AG04450 (cell line): ENCODE data around the gene CHTF18. TPM values are rescaled to one million over a fixed set of nuclear protein-coding genes. Genes with fewer than 3 reads are reported as not detected.
A peak's percentile ranks its signal among the peaks of the same experiment; 100 is the strongest.

Source experiments
- CTCF ChIA-PET: fragments of 300-600, 350-600 bp; formaldehyde crosslinking; extraction: SDS; loops from one replicate; lab custom pipeline; 2022; ENCODE audit warnings: antibody characterized with exemption, inconsistent platforms; lab: Charles Lee
- POLR2A ChIA-PET: fragments of 350-600 bp; formaldehyde crosslinking; extraction: SDS; loops from one replicate; lab custom pipeline; 2021; ENCODE audit warnings: antibody characterized with exemption, inconsistent platforms; lab: Yijun Ruan, JAX
- DNase-seq: peaks from one replicate; pipeline ENCODE4 v3.0.0-alpha.2; 2011; ENCODE audit warnings: low read depth, low spot score
- H3K27ac ChIP-seq: one replicate; pipeline ENCODE4 v1.5.1; 2012; ENCODE audit warnings: low read depth, low read length, control low read depth
- H3K27me3 ChIP-seq: one replicate; pipeline ENCODE4 v1.6.0; 2012; ENCODE audit warnings: low read length; ENCODE audit not compliant: control insufficient read depth, insufficient read depth
- H3K4me3 ChIP-seq: 2 replicates; pipeline ENCODE4 v1.5.1; 2011; ENCODE audit warnings: mild to moderate bottlenecking, low read depth, low read length, control low read depth
- H3K9me3 ChIP-seq: 2 replicates; pipeline ENCODE4 v1.5.1; 2012; ENCODE audit warnings: low read length; ENCODE audit not compliant: control insufficient read depth, insufficient read depth
- polyA plus RNA-seq: library from polyadenylated mRNA; depleted of rRNA; stranded (reverse); fragments of >200 nt; gene quantifications from 2 replicates; pipeline ENCODE4 v1.2.3, GENCODE V29; 2011
- TF ChIP-seq, protein P1 (sequence below): IDR thresholded peaks from 2 replicates; pipeline ENCODE4 v1.5.1; 2011; ENCODE audit warnings: low read depth, low read length, control low read depth, inconsistent platforms

The CHTF18 gene
- polyA plus RNA-seq, 1 experiment = 1.1 TPM

DNA sequence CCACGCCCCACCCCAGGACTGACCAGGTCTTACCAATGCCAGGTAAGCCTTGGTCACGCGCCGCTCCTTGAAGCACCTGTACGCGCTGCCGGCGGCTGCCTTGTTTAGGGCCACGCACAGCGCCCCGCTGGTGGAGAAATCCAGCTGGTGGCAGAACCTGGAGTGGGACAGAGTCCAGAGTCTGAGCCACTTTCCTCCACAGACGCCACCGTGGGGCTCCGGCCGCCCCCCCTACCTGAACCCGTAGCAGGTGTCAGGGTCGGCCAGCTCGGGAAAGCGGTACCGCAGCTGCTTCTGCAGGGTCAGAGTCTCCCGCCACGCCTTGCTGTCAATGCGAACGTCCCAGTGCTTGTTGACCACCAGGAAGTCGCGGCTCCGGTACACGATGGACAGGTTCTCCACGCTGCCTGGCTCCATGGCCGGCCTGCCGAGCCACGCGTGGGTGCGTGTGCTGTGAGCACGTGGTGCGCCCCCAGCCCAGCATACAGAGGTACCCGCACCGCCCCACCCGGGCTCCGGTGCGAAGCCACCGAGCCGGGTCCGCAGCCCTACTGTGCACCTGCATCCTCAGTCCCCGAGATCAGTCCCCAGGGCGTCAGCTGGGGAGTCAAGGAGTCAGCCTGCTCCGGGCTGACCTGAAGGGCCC is 976 bp upstream of the CHTF18 start:
- no peaks in the 10 kb centered on the region; the same call in 1 of the 2 replicates for H3K9me3 ChIP-seq
- H3K27ac ChIP-seq = no peak overlapping the region
- H3K4me3 ChIP-seq = peak overlapping the region; percentile 86
- TF ChIP-seq, protein P1, sequence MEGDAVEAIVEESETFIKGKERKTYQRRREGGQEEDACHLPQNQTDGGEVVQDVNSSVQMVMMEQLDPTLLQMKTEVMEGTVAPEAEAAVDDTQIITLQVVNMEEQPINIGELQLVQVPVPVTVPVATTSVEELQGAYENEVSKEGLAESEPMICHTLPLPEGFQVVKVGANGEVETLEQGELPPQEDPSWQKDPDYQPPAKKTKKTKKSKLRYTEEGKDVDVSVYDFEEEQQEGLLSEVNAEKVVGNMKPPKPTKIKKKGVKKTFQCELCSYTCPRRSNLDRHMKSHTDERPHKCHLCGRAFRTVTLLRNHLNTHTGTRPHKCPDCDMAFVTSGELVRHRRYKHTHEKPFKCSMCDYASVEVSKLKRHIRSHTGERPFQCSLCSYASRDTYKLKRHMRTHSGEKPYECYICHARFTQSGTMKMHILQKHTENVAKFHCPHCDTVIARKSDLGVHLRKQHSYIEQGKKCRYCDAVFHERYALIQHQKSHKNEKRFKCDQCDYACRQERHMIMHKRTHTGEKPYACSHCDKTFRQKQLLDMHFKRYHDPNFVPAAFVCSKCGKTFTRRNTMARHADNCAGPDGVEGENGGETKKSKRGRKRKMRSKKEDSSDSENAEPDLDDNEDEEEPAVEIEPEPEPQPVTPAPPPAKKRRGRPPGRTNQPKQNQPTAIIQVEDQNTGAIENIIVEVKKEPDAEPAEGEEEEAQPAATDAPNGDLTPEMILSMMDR = no peak
- ChIA-PET POLR2A (interaction anchor here (1.6 kb wide), 1 partner anchor 67 kb away, joined by 5 read pairs; no protein-coding TSS in a partner anchor), CTCF (interaction anchor here (3.6 kb wide), 1 partner anchor 76 kb away, joined by 29 read pairs; no protein-coding TSS in a partner anchor)
- DNase-seq = no peak
- H3K27me3 ChIP-seq = no peaks in the 10 kb centered on the region

DNA sequence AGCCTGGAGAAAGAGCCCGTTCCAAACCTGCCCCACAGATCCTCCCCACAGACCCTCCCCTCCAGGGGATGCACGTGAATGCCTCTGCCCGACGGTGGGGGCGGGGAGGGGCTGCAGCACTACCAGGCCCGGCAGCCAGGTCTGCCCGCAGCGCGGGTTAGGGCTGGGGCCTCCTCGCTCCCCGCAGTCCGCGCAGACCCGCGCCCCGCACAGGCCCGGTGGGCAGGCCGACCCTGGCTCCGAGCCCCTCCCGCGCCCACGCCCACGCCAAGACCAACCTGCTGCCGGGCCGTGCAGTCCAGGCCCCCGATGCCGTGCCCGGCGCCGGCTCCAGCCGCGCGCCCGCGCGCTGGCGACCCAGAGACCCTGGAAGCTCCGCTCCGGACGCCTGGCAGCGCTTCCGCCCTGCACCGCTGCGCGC is 432 bp upstream of the CHTF18 start, which contains the start of gene RPUSD1:
Gene RPUSD1 (minus strand): TSS at position 404 of the 421 bp plus-strand sequence. CDS start 644 bp downstream, outside the sequence.
- peak within 1 kb of the TSS; percentile 86 for H3K4me3 ChIP-seq
- no peak within 1 kb of the TSS for H3K27ac ChIP-seq
- POLR2A ChIA-PET = interaction anchor here (0.6 to 1.6 kb wide), 8 partner anchors 13 to 182 kb away, joined by 3 to 5 read pairs (median 4); partner anchors contain the start of genes ANTKMT, GNG13 and METTL26
- H3K9me3 ChIP-seq = no peaks in the 10 kb centered on the region; the same call in 1 of the 2 replicates
- no peaks in the 10 kb centered on the region for H3K27me3 ChIP-seq
- TF ChIP-seq, protein P1 = no peak
- CTCF ChIA-PET = interaction anchor here (0.8 kb wide), 1 partner anchor 72 kb away, joined by 3 read pairs; no protein-coding TSS in a partner anchor
- DNase-seq = no peak

DNA sequence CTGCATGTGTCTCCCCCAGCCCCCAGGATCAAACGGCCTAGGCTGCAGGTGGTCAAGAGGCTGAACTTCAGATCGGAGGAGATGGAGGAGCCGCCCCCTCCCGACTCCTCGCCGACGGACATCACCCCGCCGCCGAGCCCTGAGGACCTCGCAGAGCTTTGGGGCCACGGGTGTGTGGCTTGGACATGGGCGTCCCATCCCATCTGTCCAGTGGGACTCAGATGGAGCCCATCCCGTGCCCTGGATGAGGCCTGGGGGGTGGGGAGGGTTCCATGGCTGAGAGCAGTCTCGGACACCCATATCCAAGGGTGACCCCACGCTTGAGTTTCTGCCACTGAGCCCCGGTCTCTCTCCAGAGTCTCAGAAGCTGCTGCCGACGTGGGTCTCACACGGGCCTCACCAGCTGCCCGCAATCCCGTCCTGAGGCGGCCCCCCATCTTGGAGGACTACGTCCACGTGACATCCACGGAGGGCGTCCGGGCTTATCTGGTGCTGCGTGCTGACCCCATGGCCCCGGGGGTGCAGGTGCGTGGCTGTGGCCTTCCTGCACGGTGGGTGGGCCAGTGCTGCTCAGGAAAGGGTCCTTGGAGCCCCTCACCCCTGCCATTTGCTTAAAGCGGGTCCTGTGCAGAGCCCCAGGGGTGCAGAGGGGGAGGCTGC is 901 bp downstream of the CHTF18 start:
- Histone ChIP-seq H3K4me3 (peak overlapping the region; percentile 85), H3K27ac (no peak overlapping the region), H3K27me3 (no peaks in the 10 kb centered on the region), H3K9me3 (no peaks in the 10 kb centered on the region; the same call in 1 of the 2 replicates)
- ChIA-PET POLR2A (interaction anchor here (1.3 kb wide), 1 partner anchor 12 kb away, joined by 4 read pairs; the partner anchor contains the start of gene GNG13), CTCF (no interaction called here)
- no peak for DNase-seq
- TF ChIP-seq, protein P1 = no peak

DNA sequence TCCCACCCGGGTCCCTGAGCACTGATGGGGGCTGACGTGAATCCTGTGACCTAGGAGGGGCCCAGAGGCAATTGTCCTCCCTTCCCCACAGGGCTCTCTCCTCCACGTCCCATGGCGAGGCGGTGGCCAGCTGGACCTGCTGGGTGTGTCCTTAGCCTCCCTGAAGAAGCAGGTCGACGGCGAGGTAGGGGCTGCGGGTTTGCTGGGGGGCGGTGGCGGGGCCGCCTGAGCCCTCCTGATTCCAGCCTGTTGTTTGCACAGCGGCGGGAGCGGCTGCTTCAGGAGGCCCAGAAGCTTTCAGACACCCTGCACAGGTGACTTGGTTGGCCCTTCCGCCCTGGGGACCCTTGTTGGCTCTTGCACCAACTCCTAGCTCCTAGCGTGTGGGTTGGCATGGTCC is 1.7 kb downstream of the CHTF18 start:
- TF ChIP-seq, protein P1 = no peak
- no peak overlapping the region for H3K4me3 ChIP-seq
- ChIA-PET POLR2A (no interaction called here), CTCF (no interaction called here)
- no peak overlapping the region for H3K27ac ChIP-seq
- H3K9me3 ChIP-seq = no peaks in the 10 kb centered on the region; the same call in 1 of the 2 replicates
- DNase-seq = no peak
- no peaks in the 10 kb centered on the region for H3K27me3 ChIP-seq
